ENCODE data around the gene ME1. TPM values are rescaled to one million over a fixed set of nuclear protein-coding genes. Genes with fewer than 3 reads are reported as not detected.

Gene ME1
- total and polyA plus RNA-seq, 2 of the 13 experiments (the other 11 are each of a cell fraction or from before 2014, with no cell fraction given), result not detected

DNA sequence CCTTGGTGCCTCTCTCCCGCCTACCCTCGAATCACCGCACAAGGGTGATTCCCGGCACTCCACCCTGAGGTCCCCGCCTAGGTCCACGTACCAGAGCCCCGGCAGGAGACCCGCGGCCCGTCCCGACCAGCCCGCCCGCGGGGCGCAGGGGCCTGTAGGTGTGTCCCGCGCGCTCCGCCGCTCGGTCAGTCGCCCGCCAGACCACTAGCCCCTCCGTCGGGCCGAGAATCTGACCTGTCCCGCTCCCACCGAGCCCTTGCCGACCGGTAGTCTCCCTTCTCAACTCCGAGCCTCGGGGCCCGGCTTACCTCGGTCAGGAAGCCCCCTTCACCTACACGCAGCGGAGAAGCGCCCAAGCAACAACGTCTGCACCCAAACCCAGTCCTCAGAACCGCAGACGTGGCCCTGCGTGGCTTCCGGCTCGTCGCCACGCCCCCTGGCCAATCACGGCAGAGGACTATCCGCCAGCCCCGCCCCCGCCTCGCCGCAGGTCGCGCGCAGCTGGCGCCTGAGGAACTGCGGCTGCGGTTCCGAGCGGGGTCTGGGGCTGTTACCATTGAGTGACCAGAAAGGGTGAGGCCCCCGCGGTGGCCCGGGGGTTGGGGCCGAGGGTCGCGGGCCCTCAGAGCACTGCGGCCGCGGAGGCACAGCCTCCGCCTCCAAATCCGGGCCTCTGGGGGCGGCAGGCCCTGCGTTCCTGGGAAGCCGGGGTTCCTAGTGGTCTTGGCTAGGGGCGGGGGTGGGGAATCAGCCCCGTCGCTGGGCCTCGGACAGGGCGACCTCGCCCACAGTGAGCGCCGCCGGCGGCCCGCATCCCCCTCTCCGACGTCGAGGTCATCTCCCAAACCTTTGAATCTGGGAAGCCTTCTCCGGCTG, 237.7 kb downstream of the ME1 start, which contains the start of the genes PGM3 and RWDD2A (continued):
- peak; percentile 4; the same call in 1 of the 2 replicates for TF ChIP-seq ZSCAN20 (CRISPR knock-in tag; IDR thresholded peaks at IDR 0.05; ENCODE audit: borderline replicate concordance)
- TF ChIP-seq ZNF746 (CRISPR knock-in tag; IDR thresholded peaks at IDR 0.05), result peak; percentile 68; the same call in 1 of the 2 replicates
- peak; percentile 76; the same call in 1 of the 2 replicates for TF ChIP-seq ZNF816 (CRISPR knock-in tag; IDR thresholded peaks at IDR 0.05; ENCODE audit: borderline replicate concordance)
- TF ChIP-seq, protein P1, sequence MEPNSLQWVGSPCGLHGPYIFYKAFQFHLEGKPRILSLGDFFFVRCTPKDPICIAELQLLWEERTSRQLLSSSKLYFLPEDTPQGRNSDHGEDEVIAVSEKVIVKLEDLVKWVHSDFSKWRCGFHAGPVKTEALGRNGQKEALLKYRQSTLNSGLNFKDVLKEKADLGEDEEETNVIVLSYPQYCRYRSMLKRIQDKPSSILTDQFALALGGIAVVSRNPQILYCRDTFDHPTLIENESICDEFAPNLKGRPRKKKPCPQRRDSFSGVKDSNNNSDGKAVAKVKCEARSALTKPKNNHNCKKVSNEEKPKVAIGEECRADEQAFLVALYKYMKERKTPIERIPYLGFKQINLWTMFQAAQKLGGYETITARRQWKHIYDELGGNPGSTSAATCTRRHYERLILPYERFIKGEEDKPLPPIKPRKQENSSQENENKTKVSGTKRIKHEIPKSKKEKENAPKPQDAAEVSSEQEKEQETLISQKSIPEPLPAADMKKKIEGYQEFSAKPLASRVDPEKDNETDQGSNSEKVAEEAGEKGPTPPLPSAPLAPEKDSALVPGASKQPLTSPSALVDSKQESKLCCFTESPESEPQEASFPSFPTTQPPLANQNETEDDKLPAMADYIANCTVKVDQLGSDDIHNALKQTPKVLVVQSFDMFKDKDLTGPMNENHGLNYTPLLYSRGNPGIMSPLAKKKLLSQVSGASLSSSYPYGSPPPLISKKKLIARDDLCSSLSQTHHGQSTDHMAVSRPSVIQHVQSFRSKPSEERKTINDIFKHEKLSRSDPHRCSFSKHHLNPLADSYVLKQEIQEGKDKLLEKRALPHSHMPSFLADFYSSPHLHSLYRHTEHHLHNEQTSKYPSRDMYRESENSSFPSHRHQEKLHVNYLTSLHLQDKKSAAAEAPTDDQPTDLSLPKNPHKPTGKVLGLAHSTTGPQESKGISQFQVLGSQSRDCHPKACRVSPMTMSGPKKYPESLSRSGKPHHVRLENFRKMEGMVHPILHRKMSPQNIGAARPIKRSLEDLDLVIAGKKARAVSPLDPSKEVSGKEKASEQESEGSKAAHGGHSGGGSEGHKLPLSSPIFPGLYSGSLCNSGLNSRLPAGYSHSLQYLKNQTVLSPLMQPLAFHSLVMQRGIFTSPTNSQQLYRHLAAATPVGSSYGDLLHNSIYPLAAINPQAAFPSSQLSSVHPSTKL (CRISPR knock-in tag; IDR thresholded peaks at IDR 0.05), result no peak; the same call in 1 of the 2 replicates
- TF ChIP-seq, protein P2, sequence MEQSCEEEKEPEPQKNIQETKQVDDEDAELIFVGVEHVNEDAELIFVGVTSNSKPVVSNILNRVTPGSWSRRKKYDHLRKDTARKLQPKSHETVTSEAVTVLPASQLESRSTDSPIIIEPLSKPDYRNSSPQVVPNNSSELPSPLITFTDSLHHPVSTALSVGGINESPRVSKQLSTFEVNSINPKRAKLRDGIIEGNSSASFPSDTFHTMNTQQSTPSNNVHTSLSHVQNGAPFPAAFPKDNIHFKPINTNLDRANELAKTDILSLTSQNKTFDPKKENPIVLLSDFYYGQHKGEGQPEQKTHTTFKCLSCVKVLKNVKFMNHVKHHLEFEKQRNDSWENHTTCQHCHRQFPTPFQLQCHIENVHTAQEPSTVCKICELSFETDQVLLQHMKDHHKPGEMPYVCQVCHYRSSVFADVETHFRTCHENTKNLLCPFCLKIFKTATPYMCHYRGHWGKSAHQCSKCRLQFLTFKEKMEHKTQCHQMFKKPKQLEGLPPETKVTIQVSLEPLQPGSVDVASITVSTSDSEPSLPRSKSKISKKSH (CRISPR knock-in tag; IDR thresholded peaks at IDR 0.05; ENCODE audit: borderline replicate concordance), result no peak; the same call in 1 of the 2 replicates
- 0 out of 2 replicates have a peak, but pooled peaks have one; percentile 65 for TF ChIP-seq JUND (CRISPR knock-in tag; IDR thresholded peaks at IDR 0.05)
- peak; percentile 58; the same call in 1 of the 2 replicates for TF ChIP-seq NFKB2 (CRISPR knock-in tag; IDR thresholded peaks at IDR 0.05; ENCODE audit: borderline replicate concordance)
- TF ChIP-seq RBAK (CRISPR knock-in tag; IDR thresholded peaks at IDR 0.05), result no peak
- TF ChIP-seq, protein P3, sequence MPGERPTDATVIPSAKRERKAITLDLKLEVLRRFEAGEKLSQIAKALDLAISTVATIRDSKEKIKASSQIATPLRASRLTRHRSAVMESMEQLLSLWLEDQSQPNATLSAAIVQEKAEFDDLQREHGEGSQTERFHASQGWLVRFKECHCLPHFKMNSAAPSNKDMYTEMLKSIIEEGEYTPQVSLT (CRISPR knock-in tag; IDR thresholded peaks at IDR 0.05; ENCODE audit: borderline replicate concordance, low read depth), result no peak
- no peak for TF ChIP-seq ZSCAN12 (CRISPR knock-in tag; IDR thresholded peaks at IDR 0.05)
- TF ChIP-seq, protein P4, sequence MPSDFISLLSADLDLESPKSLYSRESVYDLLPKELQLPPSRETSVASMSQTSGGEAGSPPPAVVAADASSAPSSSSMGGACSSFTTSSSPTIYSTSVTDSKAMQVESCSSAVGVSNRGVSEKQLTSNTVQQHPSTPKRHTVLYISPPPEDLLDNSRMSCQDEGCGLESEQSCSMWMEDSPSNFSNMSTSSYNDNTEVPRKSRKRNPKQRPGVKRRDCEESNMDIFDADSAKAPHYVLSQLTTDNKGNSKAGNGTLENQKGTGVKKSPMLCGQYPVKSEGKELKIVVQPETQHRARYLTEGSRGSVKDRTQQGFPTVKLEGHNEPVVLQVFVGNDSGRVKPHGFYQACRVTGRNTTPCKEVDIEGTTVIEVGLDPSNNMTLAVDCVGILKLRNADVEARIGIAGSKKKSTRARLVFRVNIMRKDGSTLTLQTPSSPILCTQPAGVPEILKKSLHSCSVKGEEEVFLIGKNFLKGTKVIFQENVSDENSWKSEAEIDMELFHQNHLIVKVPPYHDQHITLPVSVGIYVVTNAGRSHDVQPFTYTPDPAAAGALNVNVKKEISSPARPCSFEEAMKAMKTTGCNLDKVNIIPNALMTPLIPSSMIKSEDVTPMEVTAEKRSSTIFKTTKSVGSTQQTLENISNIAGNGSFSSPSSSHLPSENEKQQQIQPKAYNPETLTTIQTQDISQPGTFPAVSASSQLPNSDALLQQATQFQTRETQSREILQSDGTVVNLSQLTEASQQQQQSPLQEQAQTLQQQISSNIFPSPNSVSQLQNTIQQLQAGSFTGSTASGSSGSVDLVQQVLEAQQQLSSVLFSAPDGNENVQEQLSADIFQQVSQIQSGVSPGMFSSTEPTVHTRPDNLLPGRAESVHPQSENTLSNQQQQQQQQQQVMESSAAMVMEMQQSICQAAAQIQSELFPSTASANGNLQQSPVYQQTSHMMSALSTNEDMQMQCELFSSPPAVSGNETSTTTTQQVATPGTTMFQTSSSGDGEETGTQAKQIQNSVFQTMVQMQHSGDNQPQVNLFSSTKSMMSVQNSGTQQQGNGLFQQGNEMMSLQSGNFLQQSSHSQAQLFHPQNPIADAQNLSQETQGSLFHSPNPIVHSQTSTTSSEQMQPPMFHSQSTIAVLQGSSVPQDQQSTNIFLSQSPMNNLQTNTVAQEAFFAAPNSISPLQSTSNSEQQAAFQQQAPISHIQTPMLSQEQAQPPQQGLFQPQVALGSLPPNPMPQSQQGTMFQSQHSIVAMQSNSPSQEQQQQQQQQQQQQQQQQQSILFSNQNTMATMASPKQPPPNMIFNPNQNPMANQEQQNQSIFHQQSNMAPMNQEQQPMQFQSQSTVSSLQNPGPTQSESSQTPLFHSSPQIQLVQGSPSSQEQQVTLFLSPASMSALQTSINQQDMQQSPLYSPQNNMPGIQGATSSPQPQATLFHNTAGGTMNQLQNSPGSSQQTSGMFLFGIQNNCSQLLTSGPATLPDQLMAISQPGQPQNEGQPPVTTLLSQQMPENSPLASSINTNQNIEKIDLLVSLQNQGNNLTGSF (CRISPR knock-in tag; IDR thresholded peaks at IDR 0.05), result no peak
- TF ChIP-seq ZNF607 (CRISPR knock-in tag; IDR thresholded peaks at IDR 0.05; ENCODE audit: borderline replicate concordance), result peak; percentile 55
- TF ChIP-seq TGIF2 (CRISPR knock-in tag; IDR thresholded peaks at IDR 0.05), result no peak
- TF ChIP-seq CENPT (CRISPR knock-in tag; IDR thresholded peaks at IDR 0.05; ENCODE audit: low read depth), result no peak
- peak; percentile 67 for TF ChIP-seq IKZF4 (CRISPR knock-in tag; IDR thresholded peaks at IDR 0.05; ENCODE audit: borderline replicate concordance, low read depth, not compliant biosample characterization)
- no peak; the same call in 1 of the 2 replicates for TF ChIP-seq ZNF761 (CRISPR knock-in tag; conservative IDR thresholded peaks at IDR 0.05)
